Measurements from ENCODE around the gene P2RX7. TPM values are rescaled to one million over a fixed set of nuclear protein-coding genes. Genes with fewer than 3 reads are reported as not detected.

Gene P2RX7
- total and polyA plus RNA-seq, 9 of the 15 experiments (the other 6 are each of a cell fraction or from before 2014, with no cell fraction given), result 0.04 to 0.65 (median 0.30) TPM

- TF ChIP-seq, protein P1, sequence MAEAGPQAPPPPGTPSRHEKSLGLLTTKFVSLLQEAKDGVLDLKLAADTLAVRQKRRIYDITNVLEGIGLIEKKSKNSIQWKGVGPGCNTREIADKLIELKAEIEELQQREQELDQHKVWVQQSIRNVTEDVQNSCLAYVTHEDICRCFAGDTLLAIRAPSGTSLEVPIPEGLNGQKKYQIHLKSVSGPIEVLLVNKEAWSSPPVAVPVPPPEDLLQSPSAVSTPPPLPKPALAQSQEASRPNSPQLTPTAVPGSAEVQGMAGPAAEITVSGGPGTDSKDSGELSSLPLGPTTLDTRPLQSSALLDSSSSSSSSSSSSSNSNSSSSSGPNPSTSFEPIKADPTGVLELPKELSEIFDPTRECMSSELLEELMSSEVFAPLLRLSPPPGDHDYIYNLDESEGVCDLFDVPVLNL (CRISPR knock-in tag; IDR thresholded peaks at IDR 0.05; ENCODE audit: low read depth), result no peak
- no peak for TF ChIP-seq CLOCK (CRISPR knock-in tag; IDR thresholded peaks at IDR 0.05; ENCODE audit: borderline replicate concordance)
- TF ChIP-seq CBFB (CRISPR knock-in tag; IDR thresholded peaks at IDR 0.05), result no peak
- no peak for TF ChIP-seq POLR3G (IDR thresholded peaks at IDR 0.05; ENCODE audit: extremely low read depth, insufficient read length, insufficient replicate concordance)
- TF ChIP-seq GATAD2A (IDR thresholded peaks at IDR 0.05), result 0 out of 2 replicates have a peak, but pooled peaks have one; percentile 18
- peak; percentile 58 for TF ChIP-seq CC2D1A (IDR thresholded peaks at IDR 0.05)
- no peak for TF ChIP-seq ZNF584 (CRISPR knock-in tag; IDR thresholded peaks at IDR 0.05; ENCODE audit: low read depth)
- no peak for TF ChIP-seq SMAD3 (CRISPR knock-in tag; conservative IDR thresholded peaks at IDR 0.05)
- TF ChIP-seq ZNF695 (CRISPR knock-in tag; IDR thresholded peaks at IDR 0.05), result no peak
- TF ChIP-seq SNAPC5 (CRISPR knock-in tag; IDR thresholded peaks at IDR 0.05), result no peak
- TF ChIP-seq, protein P2, sequence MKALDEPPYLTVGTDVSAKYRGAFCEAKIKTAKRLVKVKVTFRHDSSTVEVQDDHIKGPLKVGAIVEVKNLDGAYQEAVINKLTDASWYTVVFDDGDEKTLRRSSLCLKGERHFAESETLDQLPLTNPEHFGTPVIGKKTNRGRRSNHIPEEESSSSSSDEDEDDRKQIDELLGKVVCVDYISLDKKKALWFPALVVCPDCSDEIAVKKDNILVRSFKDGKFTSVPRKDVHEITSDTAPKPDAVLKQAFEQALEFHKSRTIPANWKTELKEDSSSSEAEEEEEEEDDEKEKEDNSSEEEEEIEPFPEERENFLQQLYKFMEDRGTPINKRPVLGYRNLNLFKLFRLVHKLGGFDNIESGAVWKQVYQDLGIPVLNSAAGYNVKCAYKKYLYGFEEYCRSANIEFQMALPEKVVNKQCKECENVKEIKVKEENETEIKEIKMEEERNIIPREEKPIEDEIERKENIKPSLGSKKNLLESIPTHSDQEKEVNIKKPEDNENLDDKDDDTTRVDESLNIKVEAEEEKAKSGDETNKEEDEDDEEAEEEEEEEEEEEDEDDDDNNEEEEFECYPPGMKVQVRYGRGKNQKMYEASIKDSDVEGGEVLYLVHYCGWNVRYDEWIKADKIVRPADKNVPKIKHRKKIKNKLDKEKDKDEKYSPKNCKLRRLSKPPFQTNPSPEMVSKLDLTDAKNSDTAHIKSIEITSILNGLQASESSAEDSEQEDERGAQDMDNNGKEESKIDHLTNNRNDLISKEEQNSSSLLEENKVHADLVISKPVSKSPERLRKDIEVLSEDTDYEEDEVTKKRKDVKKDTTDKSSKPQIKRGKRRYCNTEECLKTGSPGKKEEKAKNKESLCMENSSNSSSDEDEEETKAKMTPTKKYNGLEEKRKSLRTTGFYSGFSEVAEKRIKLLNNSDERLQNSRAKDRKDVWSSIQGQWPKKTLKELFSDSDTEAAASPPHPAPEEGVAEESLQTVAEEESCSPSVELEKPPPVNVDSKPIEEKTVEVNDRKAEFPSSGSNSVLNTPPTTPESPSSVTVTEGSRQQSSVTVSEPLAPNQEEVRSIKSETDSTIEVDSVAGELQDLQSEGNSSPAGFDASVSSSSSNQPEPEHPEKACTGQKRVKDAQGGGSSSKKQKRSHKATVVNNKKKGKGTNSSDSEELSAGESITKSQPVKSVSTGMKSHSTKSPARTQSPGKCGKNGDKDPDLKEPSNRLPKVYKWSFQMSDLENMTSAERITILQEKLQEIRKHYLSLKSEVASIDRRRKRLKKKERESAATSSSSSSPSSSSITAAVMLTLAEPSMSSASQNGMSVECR (CRISPR knock-in tag; IDR thresholded peaks at IDR 0.05), result no peak
- peak; percentile 63; the same call in 1 of the 2 replicates for TF ChIP-seq GATAD2B (IDR thresholded peaks at IDR 0.05; ENCODE audit: borderline replicate concordance)
- no peak for TF ChIP-seq HMGN3 (IDR thresholded peaks at IDR 0.05; ENCODE audit: borderline replicate concordance, extremely low read depth, insufficient read length, low read depth, low read length)
- no peak for TF ChIP-seq ZKSCAN3 (CRISPR knock-in tag; IDR thresholded peaks at IDR 0.05)
- TF ChIP-seq MEF2D (tag; conservative IDR thresholded peaks at IDR 0.05; ENCODE audit: low read depth), result peak; percentile 74
- no peak for TF ChIP-seq MIER1 (IDR thresholded peaks at IDR 0.05; ENCODE audit: low read depth)
- no peak for TF ChIP-seq RUNX1 (IDR thresholded peaks at IDR 0.05; ENCODE audit: low read depth)
- TF ChIP-seq ZZZ3 (IDR thresholded peaks at IDR 0.05), result no peak
These were observed 70.0 kb downstream of the P2RX7 start (continued) for GRCh38 chr12:121202407-121203355.
